ENCODE data around the gene WHRN.
A peak's percentile ranks its signal among the peaks of the same experiment; 100 is the strongest.

WHRN gene

GRCh38 chr9:114382699-114383520, 122.4 kb downstream of the WHRN start:
- DNase-seq (ENCODE audit: low spot score): no peak

- no peak for DNase-seq (ENCODE audit: low spot score)
Observed at GRCh38 chr9:114378883-114379282, 126.4 kb downstream of the WHRN start.

GRCh38 chr9:114378016-114378415, 127.3 kb downstream of the WHRN start:
- DNase-seq (ENCODE audit: low spot score): no peak

GRCh38 chr9:114376586-114377445, 128.5 kb downstream of the WHRN start:
- peak; percentile 40 for DNase-seq (ENCODE audit: low spot score)

GRCh38 chr9:114375386-114376175, 129.7 kb downstream of the WHRN start:
- peak; percentile 49 for DNase-seq (ENCODE audit: low spot score)

- DNase-seq (ENCODE audit: low spot score): peak; percentile 8
Observed at GRCh38 chr9:114374936-114375335, 130.3 kb downstream of the WHRN start.

- DNase-seq (ENCODE audit: low spot score): peak; percentile 53
Observed at GRCh38 chr9:114373960-114374730, 131.1 kb downstream of the WHRN start.

GRCh38 chr9:114372921-114373448, 132.3 kb downstream of the WHRN start:
- DNase-seq (ENCODE audit: low spot score): peak; percentile 69

GRCh38 chr9:114371973-114372917, 133.0 kb downstream of the WHRN start:
- peak; percentile 66 for DNase-seq (ENCODE audit: low spot score)

GRCh38 chr9:114371343-114371944, 133.8 kb downstream of the WHRN start:
- DNase-seq (ENCODE audit: low spot score): peak; percentile 58

GRCh38 chr9:114370968-114371320, 134.3 kb downstream of the WHRN start:
- DNase-seq (ENCODE audit: low spot score): peak; percentile 63

GRCh38 chr9:114370251-114370967, 134.9 kb downstream of the WHRN start:
- DNase-seq (ENCODE audit: low spot score): peak; percentile 47

GRCh38 chr9:114369216-114370130, 135.8 kb downstream of the WHRN start:
- no peak for DNase-seq (ENCODE audit: low spot score)

- DNase-seq (ENCODE audit: low spot score): no peak
Observed at GRCh38 chr9:114367772-114368569, 137.3 kb downstream of the WHRN start.

- no peak for DNase-seq (ENCODE audit: low spot score)
Observed at GRCh38 chr9:114367366-114367765, 137.9 kb downstream of the WHRN start.

GRCh38 chr9:114366334-114367128, 138.7 kb downstream of the WHRN start:
- DNase-seq (ENCODE audit: low spot score): no peak
